ENCODE measurements around the gene NAT16.
A peak's percentile ranks its signal among the peaks of the same experiment; 100 is the strongest.
"Not testable (repeated sequence)": the region's sequence is repeated elsewhere in the genome, so short reads cannot be mapped to it uniquely, and the experiment has no call there.

NAT16 gene

GRCh38 chr7:101129603-101130117 lies 50.4 kb downstream of the NAT16 start:
- DNase-seq, result no peak

GRCh38 chr7:101128040-101128834 lies 51.9 kb downstream of the NAT16 start:
- no peak for DNase-seq

- DNase-seq, result no peak
Measured at GRCh38 chr7:101127460-101128039, 52.5 kb downstream of the NAT16 start.

- peak in 20 of 56 donors; percentile 2 to 71 (median 14) for DNase-seq
Measured at GRCh38 chr7:101126651-101127459, 53.2 kb downstream of the NAT16 start, which contains the start of gene SERPINE1. Gene SERPINE1 (plus strand): TSS chr7:101127104. CDS start chr7:101128394, 1,290 bp downstream.

GRCh38 chr7:101125989-101126650 lies 54.0 kb downstream of the NAT16 start:
- DNase-seq, result peak in 14 of 56 donors; percentile 5 to 45 (median 12)

- no peak for DNase-seq
Measured at GRCh38 chr7:101124376-101125056, 55.6 kb downstream of the NAT16 start.

- no peak for DNase-seq
Measured at GRCh38 chr7:101123703-101124068, 56.4 kb downstream of the NAT16 start.

- no peak for DNase-seq
Measured at GRCh38 chr7:101122933-101123702, 57.0 kb downstream of the NAT16 start.

- DNase-seq, result no peak
Measured at GRCh38 chr7:101121991-101122932, 57.8 kb downstream of the NAT16 start.

GRCh38 chr7:101121631-101121990 lies 58.5 kb downstream of the NAT16 start:
- DNase-seq, result not testable (repeated sequence)

All from nucleus accumbens (tissue), 56 donors.